Measurements from ENCODE around the gene ITPRIPL2.

ITPRIPL2 gene

DNA sequence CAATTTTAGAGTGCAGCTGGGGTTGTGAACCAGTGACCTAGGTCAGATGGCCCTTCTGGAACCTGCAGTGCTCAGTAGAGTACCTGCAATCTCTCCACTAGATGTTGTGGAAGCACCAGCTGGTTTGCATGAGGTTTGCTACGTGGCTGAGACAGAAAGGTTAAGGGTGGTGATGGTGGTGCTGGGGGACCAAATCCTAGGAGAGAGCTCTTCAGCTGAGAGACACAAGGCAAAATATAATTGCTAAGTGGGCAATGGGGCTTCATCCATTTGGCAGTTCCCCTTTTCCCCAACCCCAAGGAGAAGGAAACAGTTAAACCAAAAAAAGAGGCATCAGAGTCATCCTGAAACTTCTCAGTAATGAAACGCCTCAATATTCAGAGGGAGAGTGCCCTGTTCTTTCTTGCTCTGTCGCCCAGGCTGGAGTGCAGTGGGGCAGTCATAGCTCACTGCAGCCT lies 13.9 kb downstream of the ITPRIPL2 start:
- Histone ChIP-seq H3K36me3 (ENCODE audit: control insufficient read depth, insufficient read depth, low read length) (no peaks in the 10 kb centered on the region), H3K27me3 (ENCODE audit: control insufficient read depth, insufficient read depth, low read length) (no peaks in the 10 kb centered on the region), H3K4me3 (ENCODE audit: low read depth, low read length) (no peak overlapping the region), H3K9me3 (ENCODE audit: control insufficient read depth, insufficient read depth, low read depth, low read length) (peaks cover 4% of the 10 kb centered on the region), H3K4me1 (ENCODE audit: control insufficient read depth, insufficient read depth, low read length) (peaks cover 26% of the 10 kb centered on the region), H3K27ac (ENCODE audit: low read depth, low read length) (no peak overlapping the region), H3K9ac (ENCODE audit: low read length) (no peak overlapping the region)

GRCh38 chr16:19128454-19129200 lies 14.9 kb downstream of the ITPRIPL2 start:
- no peaks in the 10 kb centered on the region for H3K27me3 ChIP-seq (ENCODE audit: control insufficient read depth, insufficient read depth, low read length)
- no peak overlapping the region for H3K27ac ChIP-seq (ENCODE audit: low read depth, low read length)
- H3K9me3 ChIP-seq (ENCODE audit: control insufficient read depth, insufficient read depth, low read depth, low read length): peaks cover 4% of the 10 kb centered on the region
- H3K4me3 ChIP-seq (ENCODE audit: low read depth, low read length): no peak overlapping the region
- H3K36me3 ChIP-seq (ENCODE audit: control insufficient read depth, insufficient read depth, low read length): no peaks in the 10 kb centered on the region
- H3K4me1 ChIP-seq (ENCODE audit: control insufficient read depth, insufficient read depth, low read length): peaks cover 30% of the 10 kb centered on the region
- no peak overlapping the region for H3K9ac ChIP-seq (ENCODE audit: low read length)

GRCh38 chr16:19130385-19130784 lies 16.6 kb downstream of the ITPRIPL2 start:
- Histone ChIP-seq H3K9me3 (ENCODE audit: control insufficient read depth, insufficient read depth, low read depth, low read length) (peaks cover 4% of the 10 kb centered on the region), H3K4me1 (ENCODE audit: control insufficient read depth, insufficient read depth, low read length) (peaks cover 34% of the 10 kb centered on the region), H3K9ac (ENCODE audit: low read length) (no peak overlapping the region), H3K27ac (ENCODE audit: low read depth, low read length) (peak overlapping the region; percentile 44; the same call in 1 of the 2 replicates), H3K4me3 (ENCODE audit: low read depth, low read length) (no peak overlapping the region), H3K27me3 (ENCODE audit: control insufficient read depth, insufficient read depth, low read length) (no peaks in the 10 kb centered on the region), H3K36me3 (ENCODE audit: control insufficient read depth, insufficient read depth, low read length) (no peaks in the 10 kb centered on the region)

DNA sequence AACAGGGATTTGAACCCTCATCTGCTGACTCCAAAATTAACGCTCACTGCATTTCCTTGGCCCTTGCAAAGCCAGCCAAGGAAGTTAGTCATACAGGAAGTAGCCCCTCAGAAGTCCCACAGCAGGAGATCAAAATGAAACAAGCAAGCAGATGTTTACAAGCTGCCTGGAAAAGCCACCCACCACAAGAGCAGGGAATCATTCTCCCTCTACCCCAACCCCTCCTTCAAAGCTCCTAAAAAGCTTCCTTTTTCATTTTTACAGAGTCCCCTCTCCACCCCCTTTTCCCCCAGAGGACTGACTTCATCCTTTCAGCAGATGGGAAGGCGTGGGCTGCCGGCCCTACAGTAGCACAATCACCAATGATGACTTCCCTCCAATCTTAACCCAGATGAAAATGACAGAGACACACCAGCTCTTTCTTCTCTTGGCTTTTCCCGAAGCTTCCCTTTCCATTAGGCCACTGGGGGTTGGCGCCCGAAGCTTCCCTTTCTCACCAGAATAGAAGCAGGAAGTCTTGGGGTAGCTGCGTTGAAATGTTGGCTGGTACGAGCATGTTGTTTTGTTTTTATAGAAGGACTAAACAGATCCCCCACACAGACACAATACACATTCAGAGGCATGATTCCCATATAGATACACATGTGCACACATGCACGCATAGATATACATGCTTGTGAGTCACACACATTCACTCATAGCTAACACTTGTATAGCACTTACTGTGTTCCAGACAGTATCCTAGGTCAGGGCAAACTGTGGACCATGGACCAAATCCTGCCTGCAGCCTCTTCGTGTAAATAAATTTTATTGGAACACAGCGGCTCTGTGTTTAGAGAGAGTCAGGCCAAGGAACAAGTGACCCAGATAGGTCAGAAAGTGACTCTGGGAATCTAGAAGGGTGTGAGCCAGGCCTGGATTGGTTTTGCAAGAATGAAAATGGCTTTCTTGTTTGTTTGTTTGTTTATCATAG lies 17.4 kb downstream of the ITPRIPL2 start:
- no peak overlapping the region; the same call in 1 of the 2 replicates for H3K4me3 ChIP-seq (ENCODE audit: low read depth, low read length)
- H3K4me1 ChIP-seq (ENCODE audit: control insufficient read depth, insufficient read depth, low read length): peaks cover 42% of the 10 kb centered on the region
- no peaks in the 10 kb centered on the region for H3K36me3 ChIP-seq (ENCODE audit: control insufficient read depth, insufficient read depth, low read length)
- H3K27ac ChIP-seq (ENCODE audit: low read depth, low read length): peak overlapping the region; percentile 44; the same call in 1 of the 2 replicates
- peaks cover 4% of the 10 kb centered on the region for H3K9me3 ChIP-seq (ENCODE audit: control insufficient read depth, insufficient read depth, low read depth, low read length)
- no peaks in the 10 kb centered on the region for H3K27me3 ChIP-seq (ENCODE audit: control insufficient read depth, insufficient read depth, low read length)
- H3K9ac ChIP-seq (ENCODE audit: low read length): peak overlapping the region; percentile 28

- Histone ChIP-seq H3K9ac (ENCODE audit: low read length) (no peak overlapping the region), H3K4me3 (ENCODE audit: low read depth, low read length) (no peak overlapping the region), H3K9me3 (ENCODE audit: control insufficient read depth, insufficient read depth, low read depth, low read length) (no peaks in the 10 kb centered on the region), H3K27ac (ENCODE audit: low read depth, low read length) (peak overlapping the region; percentile 44; the same call in 1 of the 2 replicates), H3K4me1 (ENCODE audit: control insufficient read depth, insufficient read depth, low read length) (peaks cover 45% of the 10 kb centered on the region), H3K27me3 (ENCODE audit: control insufficient read depth, insufficient read depth, low read length) (no peaks in the 10 kb centered on the region), H3K36me3 (ENCODE audit: control insufficient read depth, insufficient read depth, low read length) (no peaks in the 10 kb centered on the region)
Observed at GRCh38 chr16:19131825-19132218, 18.1 kb downstream of the ITPRIPL2 start.

DNA sequence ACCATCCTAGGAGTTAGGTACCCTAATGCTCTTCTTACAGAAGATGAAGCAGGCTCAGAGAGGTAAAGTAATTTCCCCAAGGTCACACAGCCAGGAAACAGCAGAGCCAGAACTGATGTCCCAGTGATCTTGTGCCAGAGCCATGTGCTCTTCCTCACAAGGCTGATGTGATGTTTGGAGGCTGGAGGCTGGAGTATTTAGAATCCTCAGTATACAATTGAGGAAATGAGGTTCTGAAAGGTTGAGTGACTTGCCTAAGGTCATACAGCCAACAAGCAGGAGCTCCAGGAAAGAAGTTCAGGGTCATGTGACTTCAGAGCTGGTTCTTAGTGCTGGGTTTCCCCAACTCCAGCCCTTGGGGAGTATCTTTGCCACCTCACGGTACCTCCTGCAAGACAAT lies 18.5 kb downstream of the ITPRIPL2 start:
- Histone ChIP-seq H3K4me1 (ENCODE audit: control insufficient read depth, insufficient read depth, low read length) (peaks cover 45% of the 10 kb centered on the region), H3K9me3 (ENCODE audit: control insufficient read depth, insufficient read depth, low read depth, low read length) (no peaks in the 10 kb centered on the region), H3K27ac (ENCODE audit: low read depth, low read length) (no peak overlapping the region), H3K9ac (ENCODE audit: low read length) (no peak overlapping the region), H3K4me3 (ENCODE audit: low read depth, low read length) (no peak overlapping the region), H3K27me3 (ENCODE audit: control insufficient read depth, insufficient read depth, low read length) (no peaks in the 10 kb centered on the region), H3K36me3 (ENCODE audit: control insufficient read depth, insufficient read depth, low read length) (no peaks in the 10 kb centered on the region)

DNA sequence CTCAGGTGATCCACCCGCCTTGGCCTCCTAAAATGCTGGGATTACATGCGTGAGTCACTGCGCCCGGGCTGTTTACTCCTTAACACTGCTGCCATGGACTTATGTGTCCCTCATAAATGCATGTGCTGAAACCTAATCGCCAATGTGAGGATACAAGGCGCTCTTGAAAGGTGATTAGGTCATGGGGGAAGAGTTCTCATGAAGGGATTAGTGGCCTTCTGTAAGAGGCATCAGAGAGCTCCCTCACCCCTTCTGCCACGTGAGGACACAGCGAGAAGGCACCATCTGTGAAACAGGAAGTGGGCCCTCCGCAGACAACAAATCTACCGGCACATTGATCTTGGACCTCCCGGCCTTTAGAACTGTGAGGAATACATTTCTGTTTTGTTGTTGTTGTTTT lies 19.1 kb downstream of the ITPRIPL2 start:
- H3K4me3 ChIP-seq (ENCODE audit: low read depth, low read length): no peak overlapping the region
- peaks cover 45% of the 10 kb centered on the region for H3K4me1 ChIP-seq (ENCODE audit: control insufficient read depth, insufficient read depth, low read length)
- no peak overlapping the region for H3K9ac ChIP-seq (ENCODE audit: low read length)
- H3K27ac ChIP-seq (ENCODE audit: low read depth, low read length): no peak overlapping the region
- H3K9me3 ChIP-seq (ENCODE audit: control insufficient read depth, insufficient read depth, low read depth, low read length): no peaks in the 10 kb centered on the region
- H3K36me3 ChIP-seq (ENCODE audit: control insufficient read depth, insufficient read depth, low read length): no peaks in the 10 kb centered on the region
- no peaks in the 10 kb centered on the region for H3K27me3 ChIP-seq (ENCODE audit: control insufficient read depth, insufficient read depth, low read length)

DNA sequence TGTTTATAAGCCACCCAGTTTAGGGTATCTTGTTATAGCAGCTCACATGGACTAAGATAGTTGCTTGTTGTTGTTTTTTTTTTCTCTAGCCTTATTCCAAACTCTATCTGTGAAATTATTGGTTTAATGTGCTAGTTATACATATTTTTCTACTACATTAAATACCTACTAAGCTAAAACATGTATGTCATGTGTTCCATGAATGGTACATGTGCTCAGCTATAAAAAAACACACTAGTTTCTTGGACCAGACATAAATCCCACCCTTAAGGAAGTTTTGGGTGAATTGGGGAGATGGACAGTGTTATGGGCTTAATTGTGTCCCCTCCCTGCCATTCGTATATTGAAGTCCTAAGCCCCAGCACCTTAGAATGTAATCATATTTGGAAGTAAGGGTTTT lies 19.8 kb downstream of the ITPRIPL2 start:
- no peak overlapping the region for H3K4me3 ChIP-seq (ENCODE audit: low read depth, low read length)
- H3K36me3 ChIP-seq (ENCODE audit: control insufficient read depth, insufficient read depth, low read length): no peaks in the 10 kb centered on the region
- H3K9ac ChIP-seq (ENCODE audit: low read length): no peak overlapping the region
- no peaks in the 10 kb centered on the region for H3K9me3 ChIP-seq (ENCODE audit: control insufficient read depth, insufficient read depth, low read depth, low read length)
- H3K27ac ChIP-seq (ENCODE audit: low read depth, low read length): no peak overlapping the region
- H3K4me1 ChIP-seq (ENCODE audit: control insufficient read depth, insufficient read depth, low read length): peaks cover 46% of the 10 kb centered on the region
- H3K27me3 ChIP-seq (ENCODE audit: control insufficient read depth, insufficient read depth, low read length): no peaks in the 10 kb centered on the region

DNA sequence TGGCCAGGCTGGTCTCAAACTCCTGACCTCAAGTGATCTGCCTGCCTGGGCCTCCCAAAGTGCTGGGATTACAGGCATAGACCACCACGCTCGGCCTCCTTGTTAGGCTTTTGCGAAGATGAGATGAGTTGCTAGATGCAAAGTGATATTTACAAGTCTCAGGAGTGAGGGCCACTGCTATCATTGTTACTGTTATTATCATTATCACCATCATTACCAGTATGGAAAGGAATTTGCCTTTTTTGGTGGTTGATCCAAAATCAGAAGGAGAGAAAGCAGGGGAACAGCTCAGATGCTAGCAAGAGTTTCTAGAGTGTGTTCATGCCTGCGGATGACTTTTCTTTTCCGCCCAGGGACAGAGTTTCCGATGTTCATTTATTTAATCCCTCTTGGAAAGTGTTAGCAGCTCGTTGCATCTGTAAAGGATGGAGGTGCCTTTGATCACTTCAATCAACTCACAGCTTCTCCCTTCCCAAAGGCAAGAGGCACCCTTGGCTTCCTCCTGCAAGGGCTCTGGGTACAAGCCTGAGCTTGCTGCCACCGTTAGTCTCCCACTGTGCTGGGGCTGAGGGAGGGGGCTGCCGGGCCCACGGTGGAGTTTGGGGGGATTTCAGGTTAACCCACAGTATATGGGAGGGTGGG lies 21.6 kb downstream of the ITPRIPL2 start:
- Histone ChIP-seq H3K9ac (ENCODE audit: low read length) (no peak overlapping the region), H3K36me3 (ENCODE audit: control insufficient read depth, insufficient read depth, low read length) (no peaks in the 10 kb centered on the region), H3K4me1 (ENCODE audit: control insufficient read depth, insufficient read depth, low read length) (peaks cover 37% of the 10 kb centered on the region), H3K27me3 (ENCODE audit: control insufficient read depth, insufficient read depth, low read length) (no peaks in the 10 kb centered on the region), H3K4me3 (ENCODE audit: low read depth, low read length) (no peak overlapping the region), H3K9me3 (ENCODE audit: control insufficient read depth, insufficient read depth, low read depth, low read length) (no peaks in the 10 kb centered on the region), H3K27ac (ENCODE audit: low read depth, low read length) (no peak overlapping the region)

DNA sequence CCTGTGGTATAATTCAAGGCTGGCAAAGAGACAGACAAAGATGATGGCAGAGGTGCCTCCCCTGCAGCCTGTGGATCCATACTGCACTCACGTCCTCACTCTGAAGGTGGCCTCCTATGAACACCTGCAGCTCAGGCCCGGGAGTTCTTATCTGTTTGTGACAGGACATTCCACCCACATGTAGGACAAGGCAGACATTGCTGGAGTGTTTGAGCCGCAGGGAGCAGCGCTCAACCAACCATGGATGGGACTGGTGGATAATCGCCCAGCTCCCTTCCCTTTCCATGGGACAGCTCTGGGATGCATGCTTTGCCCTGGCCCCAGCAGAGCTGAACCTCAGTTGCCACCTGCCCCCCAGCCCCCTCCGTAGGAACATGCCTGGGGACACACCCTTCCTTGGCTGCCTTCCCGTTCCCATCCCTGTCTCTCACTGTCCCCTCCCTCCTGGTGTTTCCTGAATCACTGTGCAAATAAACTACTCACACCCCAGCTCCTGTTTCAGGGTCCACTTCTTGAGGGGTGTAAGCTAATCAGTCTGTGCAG lies 22.2 kb downstream of the ITPRIPL2 start:
- H3K36me3 ChIP-seq (ENCODE audit: control insufficient read depth, insufficient read depth, low read length): no peaks in the 10 kb centered on the region

More for the DNA sequence above, 22.2 kb downstream of the ITPRIPL2 start:
- Histone ChIP-seq H3K27ac (ENCODE audit: low read depth, low read length) (no peak overlapping the region), H3K27me3 (ENCODE audit: control insufficient read depth, insufficient read depth, low read length) (no peaks in the 10 kb centered on the region), H3K9ac (ENCODE audit: low read length) (no peak overlapping the region), H3K9me3 (ENCODE audit: control insufficient read depth, insufficient read depth, low read depth, low read length) (no peaks in the 10 kb centered on the region), H3K4me3 (ENCODE audit: low read depth, low read length) (no peak overlapping the region), H3K4me1 (ENCODE audit: control insufficient read depth, insufficient read depth, low read length) (peaks cover 30% of the 10 kb centered on the region)
